HepG2 (cell line): ENCODE data around the gene ABTB2. TPM values are rescaled to one million over a fixed set of nuclear protein-coding genes. Genes with fewer than 3 reads are reported as not detected.
A peak's percentile ranks its signal among the peaks of the same experiment; 100 is the strongest.

Experiments
- ATF3 ChIP-seq: sonication (generic); formaldehyde crosslinking; IDR thresholded peaks from 2 replicates; pipeline ENCODE4 v1.4.0; 2020; ENCODE audit warnings: missing genetic modification reagents
- BORCS8-MEF2B ChIP-seq: sonication (generic); formaldehyde crosslinking; IDR thresholded peaks from 2 replicates; pipeline ENCODE4 v1.8.0; 2022; ENCODE audit warnings: mild to moderate bottlenecking, missing genetic modification reagents
- CEBPG ChIP-seq: IDR thresholded peaks from 2 replicates; pipeline ENCODE4 v1.6.1; 2016
- CHD4 ChIP-seq: fragments of 200-600 bp; sonication (generic); IDR thresholded peaks from 2 replicates; pipeline ENCODE4 v1.7.0; 2017; ENCODE audit warnings: mild to moderate bottlenecking, low read length, borderline replicate concordance
- E2F2 ChIP-seq: sonication (generic); formaldehyde crosslinking; IDR thresholded peaks from 2 replicates; pipeline ENCODE4 v1.4.0; 2020; ENCODE audit warnings: missing genetic modification reagents, borderline replicate concordance
- EEA1 ChIP-seq: sonication (generic); formaldehyde crosslinking; IDR thresholded peaks from 2 replicates; pipeline ENCODE4 v1.5.1; 2020; ENCODE audit warnings: mild to moderate bottlenecking, missing genetic modification reagents, borderline replicate concordance
- FUBP1 ChIP-seq: sonication (generic); formaldehyde crosslinking; IDR thresholded peaks from 2 replicates; pipeline ENCODE4 v1.5.1; 2020; ENCODE audit warnings: missing genetic modification reagents, mild to moderate bottlenecking, borderline replicate concordance
- HES4 ChIP-seq: sonication (generic); formaldehyde crosslinking; IDR thresholded peaks from 2 replicates; pipeline ENCODE4 v1.9.0; 2021; ENCODE audit warnings: mild to moderate bottlenecking, missing genetic modification reagents, borderline replicate concordance
- HOXA7 ChIP-seq: sonication (generic); formaldehyde crosslinking; IDR thresholded peaks from 2 replicates; pipeline ENCODE4 v1.8.1; 2022; ENCODE audit warnings: mild to moderate bottlenecking, missing genetic modification reagents, moderate library complexity
- PAWR ChIP-seq: sonication (generic); formaldehyde crosslinking; IDR thresholded peaks from 2 replicates; pipeline ENCODE4 v1.4.0; 2020; ENCODE audit warnings: missing genetic modification reagents, mild to moderate bottlenecking, borderline replicate concordance
- SRSF1 ChIP-seq: fragments of 200-400 bp; formaldehyde crosslinking; optimal IDR thresholded peaks from 2 replicates; pipeline ENCODE3; 2017; ENCODE audit warnings: mild to moderate bottlenecking, low read depth, low read length, moderate library complexity
- TARDBP ChIP-seq: sonication (generic); formaldehyde crosslinking; IDR thresholded peaks from 2 replicates; pipeline ENCODE4 v1.8.0; 2022; ENCODE audit warnings: mild to moderate bottlenecking, missing genetic modification reagents
- ZNF260 ChIP-seq: sonication (generic); formaldehyde crosslinking; IDR thresholded peaks from 2 replicates; pipeline ENCODE4 v1.4.0; 2020; ENCODE audit warnings: missing genetic modification reagents, low read depth, mild to moderate bottlenecking, borderline replicate concordance
- ZNF431 ChIP-seq: sonication (generic); formaldehyde crosslinking; IDR thresholded peaks from 2 replicates; pipeline ENCODE4 v1.9.0; 2022; ENCODE audit warnings: missing genetic modification reagents, low read depth, mild to moderate bottlenecking, borderline replicate concordance
- ZNF446 ChIP-seq: sonication (generic); formaldehyde crosslinking; IDR thresholded peaks from 2 replicates; pipeline ENCODE4 v1.5.0; 2020; ENCODE audit warnings: mild to moderate bottlenecking, missing genetic modification reagents
- ZNF503 ChIP-seq: sonication (generic); formaldehyde crosslinking; IDR thresholded peaks from 2 replicates; pipeline ENCODE4 v1.4.0; 2020; ENCODE audit warnings: missing genetic modification reagents
- ZNF512B ChIP-seq: sonication (generic); formaldehyde crosslinking; IDR thresholded peaks from 2 replicates; pipeline ENCODE4 v1.5.1; 2020; ENCODE audit warnings: missing genetic modification reagents, mild to moderate bottlenecking, borderline replicate concordance
- ZNF557 ChIP-seq: sonication (generic); formaldehyde crosslinking; IDR thresholded peaks from 2 replicates; pipeline ENCODE4 v1.4.0; 2020; ENCODE audit warnings: missing genetic modification reagents
- ZNF569 ChIP-seq: sonication (generic); formaldehyde crosslinking; IDR thresholded peaks from 2 replicates; pipeline ENCODE4 v1.5.0; 2020; ENCODE audit warnings: mild to moderate bottlenecking, missing genetic modification reagents, moderate library complexity, borderline replicate concordance
- ZNF7 ChIP-seq: IDR thresholded peaks from 2 replicates; pipeline ENCODE4 v1.6.1; 2016; ENCODE audit warnings: missing biosample characterization, missing genetic modification reagents
- polyA plus RNA-seq, 8 experiments: library from polyadenylated mRNA; depleted of rRNA in 3 of 8; stranded (reverse) in 7 of 8; unstranded in 1 of 8; fragments of >200 nt; fragmentation: Illumina TruSeq in 4 of 8; extraction: Trizol in 4 of 8; gene quantifications; 2 replicates each; pipeline versions ENCODE4 v1.2.1 to v1.2.3, GENCODE V29; 2011 to 2016; ENCODE audit warnings: low read depth in 4 of 8, missing spikeins in 1 of 8, mixed read lengths in 1 of 8; ENCODE audit not compliant: insufficient read depth in 1 of 8
- total RNA-seq, 5 experiments: library from RNA; depleted of rRNA; stranded (reverse); fragments of >200 nt; fragmentation: Illumina TruSeq; extraction: Trizol; gene quantifications; 2 replicates each; pipeline ENCODE4 v1.2.3, GENCODE V29; 2016; ENCODE audit warnings: low read depth in 1 of 5

ABTB2 gene
- total and polyA plus RNA-seq, 2 of the 13 experiments (the other 11 are each of a cell fraction or from before 2014, with no cell fraction given), result 5.1 to 15.4 TPM

GRCh38 chr11:34358728-34359547 lies 1.1 kb upstream of the ABTB2 start (continued):
- no peak for TF ChIP-seq FUBP1
- TF ChIP-seq HOXA7 (CRISPR knock-in tag), result no peak
- TF ChIP-seq EEA1 (CRISPR knock-in tag), result no peak
- TF ChIP-seq PAWR (CRISPR knock-in tag), result no peak
- no peak for TF ChIP-seq ZNF260
- TF ChIP-seq ZNF431 (CRISPR knock-in tag), result no peak
- TF ChIP-seq SRSF1, result no peak
- no peak for TF ChIP-seq ZNF512B
- TF ChIP-seq BORCS8-MEF2B (CRISPR knock-in tag), result peak; percentile 64; the same call in 1 of the 2 replicates
- no peak for TF ChIP-seq ZNF446
- peak; percentile 29; the same call in 1 of the 2 replicates for TF ChIP-seq TARDBP (CRISPR knock-in tag)
- no peak for TF ChIP-seq ZNF569 (CRISPR knock-in tag)
- peak; percentile 43; the same call in 1 of the 2 replicates for TF ChIP-seq ZNF503 (CRISPR knock-in tag)
- TF ChIP-seq CEBPG (CRISPR knock-in tag), result peak; percentile 17; the same call in 1 of the 2 replicates
- TF ChIP-seq HES4, result peak; percentile 64
- TF ChIP-seq CHD4, result no peak; the same call in 1 of the 2 replicates
- TF ChIP-seq E2F2 (CRISPR knock-in tag), result no peak
- TF ChIP-seq ZNF7 (CRISPR knock-in tag), result no peak
- no peak for TF ChIP-seq ATF3 (CRISPR knock-in tag)
- 0 out of 2 replicates have a peak, but pooled peaks have one; percentile 31 for TF ChIP-seq ZNF557 (CRISPR knock-in tag)
